DND-41 (cell line): ENCODE results near the gene IDH2.

Experiments
- ATAC-seq: fragments of 200-7000 bp; cut with Tn5 transposase; 3 replicates; pipeline ENCODE4 v1.9.1; 2021; ENCODE audit warnings: low read depth; ENCODE audit not compliant: insufficient read depth
- DNase-seq: peaks from one replicate; pipeline ENCODE4 v3.0.0-alpha.2; 2020
- H2AFZ ChIP-seq: 2 replicates; pipeline ENCODE4 v1.6.0; 2012; ENCODE audit warnings: low read depth, low read length
- H3K27ac ChIP-seq: 2 replicates; pipeline ENCODE4 v1.5.1; 2012; ENCODE audit warnings: low read length, inconsistent platforms
- H3K27me3 ChIP-seq: fragments of 200-600 bp; sonication (generic); 2 replicates; pipeline ENCODE4 v1.6.0; 2012; ENCODE audit warnings: low read length, mild to moderate bottlenecking, inconsistent platforms; ENCODE audit not compliant: insufficient read depth, poor library complexity
- H3K36me3 ChIP-seq: 2 replicates; pipeline ENCODE4 v1.5.1; 2012; ENCODE audit warnings: low read length, inconsistent platforms; ENCODE audit not compliant: insufficient read depth
- H3K4me1 ChIP-seq: 2 replicates; pipeline ENCODE4 v1.5.1; 2012; ENCODE audit warnings: mild to moderate bottlenecking, low read length; ENCODE audit not compliant: insufficient read depth
- H3K4me2 ChIP-seq: 2 replicates; pipeline ENCODE4 v1.6.0; 2012; ENCODE audit warnings: mild to moderate bottlenecking, moderate library complexity, low read length, inconsistent platforms; ENCODE audit not compliant: insufficient read depth
- H3K4me3 ChIP-seq, 2 experiments: fragments of 200-600 bp in 1 of 2; shearing (Covaris generic) in 1 of 2; 2 replicates each; pipeline ENCODE4 v1.5.1; 2012 to 2016; ENCODE audit warnings: inconsistent platforms in 2 of 2, low read length in 2 of 2, mild to moderate bottlenecking in 2 of 2, low read depth in 1 of 2, moderate library complexity in 1 of 2
- H3K79me2 ChIP-seq: 2 replicates; pipeline ENCODE4 v1.6.0; 2012; ENCODE audit warnings: low read length, inconsistent platforms; ENCODE audit not compliant: insufficient read depth
- H3K9ac ChIP-seq: 2 replicates; pipeline ENCODE4 v1.6.0; 2012; ENCODE audit warnings: low read depth, mild to moderate bottlenecking, inconsistent platforms, low read length, moderate library complexity
- H3K9me3 ChIP-seq: 2 replicates; pipeline ENCODE4 v1.5.1; 2012; ENCODE audit warnings: low read length, moderate library complexity, mild to moderate bottlenecking, inconsistent platforms; ENCODE audit not compliant: insufficient read depth, severe bottlenecking
- H4K20me1 ChIP-seq: 2 replicates; pipeline ENCODE4 v1.6.0; 2012; ENCODE audit warnings: low read length; ENCODE audit not compliant: insufficient read depth
- EZH2 ChIP-seq: IDR thresholded peaks from 3 replicates; pipeline ENCODE4 v1.6.1; 2012; ENCODE audit warnings: borderline replicate concordance, low read depth, mild to moderate bottlenecking, moderate library complexity, low read length, inconsistent platforms; ENCODE audit not compliant: severe bottlenecking
- TF ChIP-seq, protein P1 (sequence below): IDR thresholded peaks from 2 replicates; pipeline ENCODE4 v1.5.1; 2012; ENCODE audit warnings: borderline replicate concordance, low read length, moderate library complexity, mild to moderate bottlenecking; ENCODE audit not compliant: poor library complexity, severe bottlenecking; ENCODE audit errors: extremely low read depth

IDH2 gene

DNA sequence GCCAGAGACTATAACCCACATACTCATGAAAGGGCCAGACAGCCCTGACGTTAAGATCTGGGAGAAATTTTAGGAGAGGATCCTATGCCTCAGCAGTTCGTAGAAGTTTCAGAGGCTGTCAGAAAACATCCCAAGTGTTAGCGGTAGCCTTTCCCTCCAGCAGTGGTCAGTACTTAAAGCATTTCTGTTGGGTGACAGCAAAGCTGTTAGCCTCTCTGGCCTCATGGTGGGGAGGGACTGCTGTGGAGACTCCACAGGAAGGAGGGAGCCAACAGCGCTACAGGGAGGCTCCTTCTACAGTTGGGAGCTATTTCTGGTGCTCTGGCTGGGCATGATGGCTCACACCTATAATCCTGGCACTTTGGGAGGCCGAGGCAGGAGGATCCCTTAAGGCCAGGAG is 27.4 kb downstream of the IDH2 start:
- Histone ChIP-seq H4K20me1 (no peaks in the 10 kb centered on the region), H2AFZ (no peak overlapping the region), H3K27me3 (no peaks in the 10 kb centered on the region), H3K9ac (no peak overlapping the region), H3K79me2 (no peaks in the 10 kb centered on the region), H3K4me1 (no peaks in the 10 kb centered on the region), H3K27ac (no peak overlapping the region), H3K4me2 (no peak overlapping the region), H3K9me3 (no peaks in the 10 kb centered on the region), H3K36me3 (peaks cover 63% of the 10 kb centered on the region), H3K4me3 (no peak overlapping the region)
- ATAC-seq, result no peak
- DNase-seq, result no peak
- no peak for TF ChIP-seq EZH2
- TF ChIP-seq, protein P1, sequence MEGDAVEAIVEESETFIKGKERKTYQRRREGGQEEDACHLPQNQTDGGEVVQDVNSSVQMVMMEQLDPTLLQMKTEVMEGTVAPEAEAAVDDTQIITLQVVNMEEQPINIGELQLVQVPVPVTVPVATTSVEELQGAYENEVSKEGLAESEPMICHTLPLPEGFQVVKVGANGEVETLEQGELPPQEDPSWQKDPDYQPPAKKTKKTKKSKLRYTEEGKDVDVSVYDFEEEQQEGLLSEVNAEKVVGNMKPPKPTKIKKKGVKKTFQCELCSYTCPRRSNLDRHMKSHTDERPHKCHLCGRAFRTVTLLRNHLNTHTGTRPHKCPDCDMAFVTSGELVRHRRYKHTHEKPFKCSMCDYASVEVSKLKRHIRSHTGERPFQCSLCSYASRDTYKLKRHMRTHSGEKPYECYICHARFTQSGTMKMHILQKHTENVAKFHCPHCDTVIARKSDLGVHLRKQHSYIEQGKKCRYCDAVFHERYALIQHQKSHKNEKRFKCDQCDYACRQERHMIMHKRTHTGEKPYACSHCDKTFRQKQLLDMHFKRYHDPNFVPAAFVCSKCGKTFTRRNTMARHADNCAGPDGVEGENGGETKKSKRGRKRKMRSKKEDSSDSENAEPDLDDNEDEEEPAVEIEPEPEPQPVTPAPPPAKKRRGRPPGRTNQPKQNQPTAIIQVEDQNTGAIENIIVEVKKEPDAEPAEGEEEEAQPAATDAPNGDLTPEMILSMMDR, result no peak

DNA sequence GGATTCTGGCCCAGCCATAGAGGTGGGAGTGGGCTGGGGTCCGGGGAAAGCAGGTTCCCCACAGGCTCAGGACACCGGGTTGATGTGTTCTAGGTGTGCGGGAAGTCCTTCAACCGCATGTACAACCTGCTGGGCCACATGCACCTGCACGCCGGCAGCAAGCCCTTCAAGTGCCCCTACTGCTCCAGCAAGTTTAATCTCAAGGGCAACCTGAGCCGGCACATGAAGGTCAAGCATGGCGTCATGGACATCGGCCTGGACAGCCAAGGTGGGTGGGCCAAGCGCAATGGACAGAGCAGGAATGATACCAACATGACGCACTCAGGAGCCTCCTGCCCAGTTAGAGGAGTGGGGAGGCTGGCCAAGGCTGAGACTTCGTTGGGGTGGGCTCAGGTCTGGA is 28.2 kb downstream of the IDH2 start:
- no peak overlapping the region for H3K4me3 ChIP-seq
- H3K9me3 ChIP-seq, result no peaks in the 10 kb centered on the region
- ATAC-seq (no peak), DNase-seq (no peak)
- no peaks in the 10 kb centered on the region for H4K20me1 ChIP-seq
- no peaks in the 10 kb centered on the region for H3K4me1 ChIP-seq
- no peak overlapping the region for H2AFZ ChIP-seq
- no peaks in the 10 kb centered on the region for H3K27me3 ChIP-seq
- TF ChIP-seq, protein P1, result no peak
- no peak for TF ChIP-seq EZH2
- no peak overlapping the region for H3K4me2 ChIP-seq
- peaks cover 60% of the 10 kb centered on the region for H3K36me3 ChIP-seq
- no peaks in the 10 kb centered on the region for H3K79me2 ChIP-seq
- no peak overlapping the region for H3K9ac ChIP-seq
- no peak overlapping the region for H3K27ac ChIP-seq

- TF ChIP-seq EZH2, result no peak
- TF ChIP-seq, protein P1, result no peak
- Histone ChIP-seq H3K4me3 (no peak overlapping the region), H3K36me3 (peaks cover 56% of the 10 kb centered on the region), H3K27me3 (no peaks in the 10 kb centered on the region), H2AFZ (no peak overlapping the region), H3K9ac (no peak overlapping the region), H3K9me3 (no peaks in the 10 kb centered on the region), H4K20me1 (no peaks in the 10 kb centered on the region), H3K4me2 (no peak overlapping the region), H3K4me1 (no peaks in the 10 kb centered on the region), H3K27ac (no peak overlapping the region), H3K79me2 (no peaks in the 10 kb centered on the region)
- ATAC-seq (no peak), DNase-seq (no peak)
These were observed 29.2 kb downstream of the IDH2 start for GRCh38 chr15:90072978-90073640.
